SJSA1 (cell line): ENCODE results near the gene ANKRD60. TPM values are rescaled to one million over a fixed set of nuclear protein-coding genes. Genes with fewer than 3 reads are reported as not detected.

ENCODE experiments used
- DNase-seq, 2 experiments: peaks; one replicate each; pipeline ENCODE4 v3.0.0-alpha.2; 2015 to 2020; ENCODE audit warnings: low spot score in 2 of 2, low read depth in 1 of 2
- H3K27ac ChIP-seq: fragments of 250-450 bp; sonication (Bioruptor Pico); 2 replicates; pipeline ENCODE4 v1.5.1; 2020; ENCODE audit warnings: mild to moderate bottlenecking, moderate library complexity
- H3K27me3 ChIP-seq: fragments of 250-450 bp; sonication (Bioruptor Pico); replicated peaks from 2 replicates; pipeline ENCODE4 v1.5.1; 2020; ENCODE audit warnings: mild to moderate bottlenecking, moderate library complexity
- H3K36me3 ChIP-seq: fragments of 250-450 bp; sonication (Bioruptor Pico); 2 replicates; pipeline ENCODE4 v1.5.1; 2020; ENCODE audit warnings: mild to moderate bottlenecking
- H3K4me1 ChIP-seq: fragments of 250-450 bp; sonication (Bioruptor Pico); replicated peaks from 2 replicates; pipeline ENCODE4 v1.6.1; 2021; ENCODE audit warnings: mild to moderate bottlenecking
- H3K4me3 ChIP-seq: fragments of 250-450 bp; sonication (Bioruptor Pico); 2 replicates; pipeline ENCODE4 v1.5.1; 2020; ENCODE audit warnings: mild to moderate bottlenecking
- H3K9me3 ChIP-seq: fragments of 250-450 bp; sonication (Bioruptor Pico); replicated peaks from 2 replicates; pipeline ENCODE4 v1.5.1; 2020; ENCODE audit warnings: mild to moderate bottlenecking
- total RNA-seq: library from RNA; depleted of rRNA; stranded (reverse); fragments of >200 nt; shearing (Covaris generic); gene quantifications from 2 replicates; pipeline ENCODE4 v1.2.3, GENCODE V29; 2014

Gene ANKRD60
- total RNA-seq, 1 experiment from 2014 or later, result not detected

- Histone ChIP-seq H3K4me3 (no peak overlapping the region), H3K27me3 (peaks cover 13% of the 10 kb centered on the region), H3K9me3 (no peaks in the 10 kb centered on the region), H3K36me3 (no peaks in the 10 kb centered on the region), H3K27ac (peak overlapping the region; percentile 25; the same call in 1 of the 2 replicates), H3K4me1 (peaks cover 18% of the 10 kb centered on the region)
- DNase-seq, result no peak
Measured at GRCh38 chr20:58238490-58238889, 10.0 kb upstream of the ANKRD60 start.

GRCh38 chr20:58237318-58238132 is 9.1 kb upstream of the ANKRD60 start:
- Histone ChIP-seq H3K4me1 (peaks cover 18% of the 10 kb centered on the region), H3K27ac (peak overlapping the region; percentile 25), H3K27me3 (peaks cover 13% of the 10 kb centered on the region), H3K9me3 (no peaks in the 10 kb centered on the region), H3K36me3 (no peaks in the 10 kb centered on the region), H3K4me3 (peak overlapping the region; percentile 39)
- peak in 1 of 2 experiments; percentile 69 for DNase-seq

GRCh38 chr20:58236612-58237317 is 8.3 kb upstream of the ANKRD60 start:
- Histone ChIP-seq H3K4me1 (peaks cover 18% of the 10 kb centered on the region), H3K9me3 (no peaks in the 10 kb centered on the region), H3K36me3 (no peaks in the 10 kb centered on the region), H3K27ac (peak overlapping the region; percentile 25; the same call in 1 of the 2 replicates), H3K4me3 (peak overlapping the region; percentile 39), H3K27me3 (peaks cover 18% of the 10 kb centered on the region)
- peak; percentile 74 to 79 for DNase-seq

GRCh38 chr20:58235010-58235409 is 6.6 kb upstream of the ANKRD60 start:
- no peak for DNase-seq
- H3K9me3 ChIP-seq, result no peaks in the 10 kb centered on the region
- no peak overlapping the region for H3K4me3 ChIP-seq
- peaks cover 18% of the 10 kb centered on the region for H3K4me1 ChIP-seq
- H3K27ac ChIP-seq, result no peak overlapping the region
- H3K27me3 ChIP-seq, result peaks cover 36% of the 10 kb centered on the region
- no peaks in the 10 kb centered on the region for H3K36me3 ChIP-seq

GRCh38 chr20:58233881-58234528 is 5.6 kb upstream of the ANKRD60 start:
- Histone ChIP-seq H3K4me1 (peaks cover 18% of the 10 kb centered on the region), H3K36me3 (no peaks in the 10 kb centered on the region), H3K27ac (no peak overlapping the region), H3K4me3 (no peak overlapping the region), H3K27me3 (peaks cover 46% of the 10 kb centered on the region), H3K9me3 (no peaks in the 10 kb centered on the region)
- DNase-seq, result peak in 1 of 2 experiments; percentile 23

GRCh38 chr20:58233393-58233792 is 4.9 kb upstream of the ANKRD60 start:
- no peaks in the 10 kb centered on the region for H3K9me3 ChIP-seq
- DNase-seq, result no peak
- peaks cover 51% of the 10 kb centered on the region for H3K27me3 ChIP-seq
- H3K4me1 ChIP-seq, result peaks cover 20% of the 10 kb centered on the region
- H3K27ac ChIP-seq, result no peak overlapping the region
- H3K4me3 ChIP-seq, result no peak overlapping the region
- H3K36me3 ChIP-seq, result no peaks in the 10 kb centered on the region

GRCh38 chr20:58231683-58232082 is 3.2 kb upstream of the ANKRD60 start:
- Histone ChIP-seq H3K27ac (no peak overlapping the region), H3K36me3 (no peaks in the 10 kb centered on the region), H3K27me3 (peaks cover 67% of the 10 kb centered on the region), H3K9me3 (peaks cover 2% of the 10 kb centered on the region; the same call in 1 of the 2 replicates), H3K4me3 (no peak overlapping the region), H3K4me1 (peaks cover 9% of the 10 kb centered on the region)
- DNase-seq, result peak in 1 of 2 experiments; percentile 19

- Histone ChIP-seq H3K4me1 (peaks cover 4% of the 10 kb centered on the region; the same call in 1 of the 2 replicates), H3K27me3 (peaks cover 71% of the 10 kb centered on the region), H3K9me3 (peaks cover 2% of the 10 kb centered on the region; the same call in 1 of the 2 replicates), H3K4me3 (no peak overlapping the region), H3K36me3 (no peaks in the 10 kb centered on the region), H3K27ac (no peak overlapping the region)
- DNase-seq, result peak in 1 of 2 experiments; percentile 22
Measured at GRCh38 chr20:58229198-58229798, 845 bp upstream of the ANKRD60 start.

- H3K9me3 ChIP-seq, result peaks cover 2% of the 10 kb centered on the region; the same call in 1 of the 2 replicates
- DNase-seq, result no peak
Measured at GRCh38 chr20:58228103-58228483, 360 bp downstream of the ANKRD60 start.

GRCh38 chr20:58227391-58228102 is 906 bp downstream of the ANKRD60 start:
- no peak overlapping the region for H3K4me3 ChIP-seq

More at GRCh38 chr20:58228103-58228483, 360 bp downstream of the ANKRD60 start:
- peaks cover 4% of the 10 kb centered on the region; the same call in 1 of the 2 replicates for H3K4me1 ChIP-seq
- peaks cover 77% of the 10 kb centered on the region for H3K27me3 ChIP-seq
- H3K27ac ChIP-seq, result no peak overlapping the region
- no peak overlapping the region for H3K4me3 ChIP-seq
- no peaks in the 10 kb centered on the region for H3K36me3 ChIP-seq

GRCh38 chr20:58225452-58226200 is 2.8 kb downstream of the ANKRD60 start:
- Histone ChIP-seq H3K27ac (no peak overlapping the region), H3K27me3 (peaks cover 64% of the 10 kb centered on the region), H3K36me3 (no peaks in the 10 kb centered on the region), H3K4me3 (no peak overlapping the region), H3K4me1 (peaks cover 4% of the 10 kb centered on the region; the same call in 1 of the 2 replicates), H3K9me3 (peaks cover 2% of the 10 kb centered on the region; the same call in 1 of the 2 replicates)
- DNase-seq, result no peak

More at GRCh38 chr20:58227391-58228102, 906 bp downstream of the ANKRD60 start:
- Histone ChIP-seq H3K27ac (no peak overlapping the region), H3K4me1 (peaks cover 4% of the 10 kb centered on the region; the same call in 1 of the 2 replicates), H3K36me3 (no peaks in the 10 kb centered on the region), H3K9me3 (peaks cover 2% of the 10 kb centered on the region; the same call in 1 of the 2 replicates), H3K27me3 (peaks cover 81% of the 10 kb centered on the region)
- DNase-seq, result no peak

- H3K4me1 ChIP-seq, result peaks cover 4% of the 10 kb centered on the region; the same call in 1 of the 2 replicates
- H3K27me3 ChIP-seq, result peaks cover 57% of the 10 kb centered on the region
- no peak for DNase-seq
- no peak overlapping the region for H3K27ac ChIP-seq
- peaks cover 2% of the 10 kb centered on the region; the same call in 1 of the 2 replicates for H3K9me3 ChIP-seq
- no peaks in the 10 kb centered on the region for H3K36me3 ChIP-seq
- H3K4me3 ChIP-seq, result no peak overlapping the region
Measured at GRCh38 chr20:58224974-58225373, 3.5 kb downstream of the ANKRD60 start.
